Measurements from ENCODE around the gene SPATA6L. TPM values are rescaled to one million over a fixed set of nuclear protein-coding genes. Genes with fewer than 3 reads are reported as not detected.
A peak's percentile ranks its signal among the peaks of the same experiment; 100 is the strongest.

The SPATA6L gene
- total and polyA plus RNA-seq, 12 donors = 0.55 to 8.3 (median 2.8) TPM

GRCh38 chr9:4690144-4690543 lies 23.9 kb upstream of the SPATA6L start:
- 81 to 100% (median 94%) methylated on average over 4 of the region's 4 CpGs for WGBS, 4 donors
- H3K4me1 ChIP-seq (replicated peaks in 1 of 2) = peaks cover 14 to 31% of the 10 kb centered on the region in 2 donors
- H3K27ac ChIP-seq = peak overlapping the region in 1 of 5 donors; percentile 22
- H3K9me3 ChIP-seq (replicated peaks in 1 of 3) = no peaks in the 10 kb centered on the region
- H3K36me3 ChIP-seq (replicated peaks in 1 of 2) = peaks cover 0 to 18% of the 10 kb centered on the region in 2 donors
- no peaks in the 10 kb centered on the region for H3K27me3 ChIP-seq
- DNase-seq = no peak
- H3K4me3 ChIP-seq = no peak overlapping the region
- intact Hi-C loops (cut with DNase I) = no loop called here
- no peak for TF ChIP-seq CTCF (IDR thresholded peaks at IDR 0.05)

GRCh38 chr9:4689687-4690104 lies 23.4 kb upstream of the SPATA6L start:
- Histone ChIP-seq H3K9me3 (replicated peaks in 1 of 3) (no peaks in the 10 kb centered on the region), H3K4me1 (replicated peaks in 1 of 2) (peaks cover 14 to 31% of the 10 kb centered on the region in 2 donors), H3K27ac (peak overlapping the region in 1 of 5 donors; percentile 22), H3K27me3 (no peaks in the 10 kb centered on the region), H3K36me3 (replicated peaks in 1 of 2) (peaks cover 0 to 18% of the 10 kb centered on the region in 2 donors), H3K4me3 (no peak overlapping the region)
- TF ChIP-seq POLR2A (IDR thresholded peaks at IDR 0.05) = no peak
- TF ChIP-seq CTCF (IDR thresholded peaks at IDR 0.05) = no peak
- 73 to 85% (median 75%) methylated on average over 1 of the region's 1 CpG for WGBS, 4 donors
- intact Hi-C loops (cut with DNase I) = no loop called here
- DNase-seq = no peak

GRCh38 chr9:4689021-4689420 lies 22.7 kb upstream of the SPATA6L start:
- no peak overlapping the region for H3K27ac ChIP-seq
- H3K36me3 ChIP-seq (replicated peaks in 1 of 2) = peaks cover 0 to 18% of the 10 kb centered on the region in 2 donors
- TF ChIP-seq POLR2A (IDR thresholded peaks at IDR 0.05) = no peak
- no peak for TF ChIP-seq CTCF (IDR thresholded peaks at IDR 0.05)
- H3K4me1 ChIP-seq (replicated peaks in 1 of 2) = peaks cover 14 to 34% of the 10 kb centered on the region in 2 donors
- DNase-seq = no peak
- intact Hi-C loops (cut with DNase I) = no loop called here
- 41 to 83% (median 75%) methylated on average over 2 of the region's 2 CpGs for whole genome bisulfite sequencing, 4 donors
- no peak overlapping the region for H3K4me3 ChIP-seq
- H3K27me3 ChIP-seq = no peaks in the 10 kb centered on the region
- H3K9me3 ChIP-seq (replicated peaks in 1 of 3) = no peaks in the 10 kb centered on the region

- H3K4me3 ChIP-seq = no peak overlapping the region
- TF ChIP-seq CTCF (IDR thresholded peaks at IDR 0.05) (no peak), POLR2A (IDR thresholded peaks at IDR 0.05) (no peak)
- peaks cover 0 to 15% of the 10 kb centered on the region in 2 donors for H3K36me3 ChIP-seq (replicated peaks in 1 of 2)
- intact Hi-C loops (cut with DNase I) = no loop called here
- H3K4me1 ChIP-seq (replicated peaks in 1 of 2) = peaks cover 16 to 43% of the 10 kb centered on the region in 2 donors
- WGBS, 4 donors = 57 to 76% (median 75%) methylated on average over 1 of the region's 1 CpG
- H3K27ac ChIP-seq = peak overlapping the region in 3 of 5 donors; percentile 1 to 54 (median 7)
- no peaks in the 10 kb centered on the region for H3K9me3 ChIP-seq (replicated peaks in 1 of 3)
- DNase-seq = no peak
- H3K27me3 ChIP-seq = no peaks in the 10 kb centered on the region
Observed at GRCh38 chr9:4686584-4686983, 20.3 kb upstream of the SPATA6L start.
